PC-3 (cell line): Measurements from ENCODE around the gene LPCAT2. TPM values are rescaled to one million over a fixed set of nuclear protein-coding genes. Genes with fewer than 3 reads are reported as not detected.

Source experiments
- ATAC-seq: fragments of 200-7000 bp; cut with Tn5 transposase; 2 replicates; pipeline ENCODE4 v1.9.1; 2020; ENCODE audit warnings: mild to moderate bottlenecking, moderate library complexity
- BruUV-seq: library from RNA; stranded (reverse); fragments of 400-500 nt; replicated peaks from 2 replicates; lab custom pipeline; 2021; lab: Mats Ljungman, UMichigan
- CTCF ChIA-PET: fragments of 300-600 bp; sonication (Branson Sonifier 250); formaldehyde crosslinking; loops from one replicate; lab custom pipeline; 2022; ENCODE audit warnings: antibody characterized with exemption; lab: Charles Lee
- POLR2A ChIA-PET: fragments of 300-600 bp; sonication (Branson Sonifier 250); formaldehyde crosslinking; loops from one replicate; lab custom pipeline; 2022; ENCODE audit warnings: antibody characterized with exemption; ENCODE audit not compliant: unreplicated experiment; lab: Charles Lee
- DNase-seq: peaks from one replicate; pipeline ENCODE4 v3.0.0-alpha.2; 2015
- H2AFZ ChIP-seq: fragments of 300-600 bp; sonication (generic); 2 replicates; pipeline ENCODE4 v1.6.0; 2016; ENCODE audit warnings: antibody characterized with exemption, low read length
- H3F3A ChIP-seq: fragments of 300-600 bp; sonication (generic); one replicate; pipeline ENCODE4 v1.6.0; 2017; ENCODE audit warnings: antibody characterized with exemption, low read length, control low read depth, mild to moderate bottlenecking; ENCODE audit not compliant: unreplicated experiment
- H3K27ac ChIP-seq: fragments of 300-600 bp; sonication (generic); 2 replicates; pipeline ENCODE4 v1.5.1; 2016; ENCODE audit warnings: mild to moderate bottlenecking, low read length
- H3K27me3 ChIP-seq: fragments of 300-600 bp; sonication (generic); 2 replicates; pipeline ENCODE4 v1.6.1; 2016; ENCODE audit warnings: low read length, mixed read lengths
- H3K36me3 ChIP-seq: fragments of 300-600 bp; sonication (generic); 2 replicates; pipeline ENCODE4 v1.6.1; 2016; ENCODE audit warnings: low read depth, mixed run types, low read length, mixed read lengths
- H3K4me1 ChIP-seq: fragments of 300-600 bp; sonication (generic); 2 replicates; pipeline ENCODE4 v1.5.1; 2016; ENCODE audit warnings: low read length; ENCODE audit not compliant: insufficient read depth
- H3K4me2 ChIP-seq: fragments of 300-600 bp; sonication (generic); 2 replicates; pipeline ENCODE4 v1.6.0; 2016; ENCODE audit warnings: low read length
- H3K4me3 ChIP-seq: fragments of 300-600 bp; sonication (generic); 2 replicates; pipeline ENCODE4 v1.5.1; 2016; ENCODE audit warnings: mild to moderate bottlenecking, low read length, mixed read lengths
- H3K79me2 ChIP-seq: fragments of 300-600 bp; sonication (generic); 2 replicates; pipeline ENCODE4 v1.6.1; 2017; ENCODE audit warnings: low read length, mixed read lengths
- H3K9ac ChIP-seq: fragments of 300-600 bp; sonication (generic); 2 replicates; pipeline ENCODE4 v1.6.0; 2016; ENCODE audit warnings: mild to moderate bottlenecking, low read length
- H3K9me2 ChIP-seq: fragments of 300-600 bp; sonication (generic); replicated peaks from 2 replicates; pipeline ENCODE4 v1.6.1; 2016; ENCODE audit warnings: mixed run types, low read length, mixed read lengths
- H3K9me3 ChIP-seq: fragments of 300-600 bp; sonication (generic); 2 replicates; pipeline ENCODE4 v1.6.1; 2016; ENCODE audit warnings: low read length, mixed read lengths
- H4K20me1 ChIP-seq: fragments of 300-600 bp; sonication (generic); 2 replicates; pipeline ENCODE4 v1.6.1; 2016; ENCODE audit warnings: low read length, mixed read lengths
- CTCF ChIP-seq: fragments of 300-600 bp; sonication (generic); conservative IDR thresholded peaks from 2 replicates; pipeline ENCODE4 v1.5.1; 2017; ENCODE audit warnings: antibody characterized with exemption, low read depth, mild to moderate bottlenecking, low read length
- EZH2 ChIP-seq: fragments of 300-600 bp; sonication (generic); IDR thresholded peaks from one replicate; pipeline ENCODE4 v1.6.1; 2017; ENCODE audit warnings: antibody characterized with exemption, mild to moderate bottlenecking, low read length; ENCODE audit not compliant: unreplicated experiment
- EZH2phosphoT487 ChIP-seq: fragments of 300-600 bp; sonication (generic); IDR thresholded peaks from 2 replicates; pipeline ENCODE4 v1.6.1; 2018; ENCODE audit warnings: mild to moderate bottlenecking, antibody characterized with exemption, low read length, borderline replicate concordance
- intact Hi-C: fragments of 100-400 bp; cut with micrococcal nuclease; formaldehyde crosslinking; loops from 2 replicates; pipeline ENCODE4 v1.9.0; 2023
- total RNA-seq: library from RNA; depleted of rRNA; stranded (reverse); fragments of >200 nt; gene quantifications from 2 replicates; pipeline ENCODE4 v1.2.3, GENCODE V29; 2014

Gene LPCAT2
- total RNA-seq, 1 experiment from 2014 or later = 8.0 TPM

GRCh38 chr16:55497558-55497957 is 11.3 kb upstream of the LPCAT2 start:
- CTCF ChIA-PET = no interaction called here
- peaks cover 33% of the 10 kb centered on the region for H3K4me1 ChIP-seq
- H3K9me2 ChIP-seq = no peaks in the 10 kb centered on the region
- H2AFZ ChIP-seq = no peak overlapping the region
- H3K9me3 ChIP-seq = no peaks in the 10 kb centered on the region
- intact Hi-C loops = no loop called here
- H3K79me2 ChIP-seq = no peaks in the 10 kb centered on the region
- TF ChIP-seq EZH2 = no peak
- no peak for TF ChIP-seq EZH2phosphoT487
- TF ChIP-seq CTCF = no peak
- no peak overlapping the region for H3K9ac ChIP-seq
- DNase-seq (no peak), ATAC-seq (no peak)
- no peak overlapping the region for H3K27ac ChIP-seq
- H3F3A ChIP-seq = no peaks in the 10 kb centered on the region
- no TSS peak for BruUV-seq
- no peaks in the 10 kb centered on the region for H3K27me3 ChIP-seq
- no peaks in the 10 kb centered on the region for H4K20me1 ChIP-seq
- no peak overlapping the region for H3K4me2 ChIP-seq
- POLR2A ChIA-PET = no interaction called here
- H3K4me3 ChIP-seq = no peak overlapping the region
- H3K36me3 ChIP-seq = no peaks in the 10 kb centered on the region

GRCh38 chr16:55498101-55498500 is 10.8 kb upstream of the LPCAT2 start:
- TF ChIP-seq EZH2phosphoT487 (no peak), CTCF (no peak)
- Histone ChIP-seq H3K36me3 (no peaks in the 10 kb centered on the region), H2AFZ (no peak overlapping the region), H3K4me2 (no peak overlapping the region), H3K27me3 (no peaks in the 10 kb centered on the region), H3K4me1 (peaks cover 38% of the 10 kb centered on the region), H4K20me1 (no peaks in the 10 kb centered on the region), H3K9me2 (no peaks in the 10 kb centered on the region), H3K4me3 (no peak overlapping the region), H3F3A (no peaks in the 10 kb centered on the region), H3K79me2 (no peaks in the 10 kb centered on the region), H3K9me3 (no peaks in the 10 kb centered on the region), H3K27ac (no peak overlapping the region), H3K9ac (no peak overlapping the region)
- ChIA-PET POLR2A (no interaction called here), CTCF (no interaction called here)
- no peak for DNase-seq
- BruUV-seq = no TSS peak
- no peak for ATAC-seq
- intact Hi-C loops = no loop called here

- Histone ChIP-seq H3K36me3 (no peaks in the 10 kb centered on the region), H3K27ac (peak overlapping the region; percentile 73), H3K9me3 (no peaks in the 10 kb centered on the region), H3K4me1 (peaks cover 43% of the 10 kb centered on the region), H3K79me2 (no peaks in the 10 kb centered on the region), H3K9me2 (no peaks in the 10 kb centered on the region), H3K27me3 (no peaks in the 10 kb centered on the region), H3K9ac (no peak overlapping the region), H4K20me1 (no peaks in the 10 kb centered on the region), H2AFZ (no peak overlapping the region), H3K4me2 (no peak overlapping the region; the same call in 1 of the 2 replicates), H3K4me3 (no peak overlapping the region), H3F3A (no peaks in the 10 kb centered on the region)
- TF ChIP-seq EZH2phosphoT487 (no peak), EZH2 (no peak), CTCF (no peak)
- no TSS peak for BruUV-seq
- ATAC-seq (no peak), DNase-seq (no peak)
- ChIA-PET POLR2A (no interaction called here), CTCF (no interaction called here)
- intact Hi-C loops = no loop called here
Measured at GRCh38 chr16:55499281-55499680, 9.6 kb upstream of the LPCAT2 start.
